ENCODE results near the gene NLRC3. TPM values are rescaled to one million over a fixed set of nuclear protein-coding genes. Genes with fewer than 3 reads are reported as not detected.

NLRC3 gene
- total RNA-seq, 1 experiment from 2014 or later = 0.26 TPM

DNA sequence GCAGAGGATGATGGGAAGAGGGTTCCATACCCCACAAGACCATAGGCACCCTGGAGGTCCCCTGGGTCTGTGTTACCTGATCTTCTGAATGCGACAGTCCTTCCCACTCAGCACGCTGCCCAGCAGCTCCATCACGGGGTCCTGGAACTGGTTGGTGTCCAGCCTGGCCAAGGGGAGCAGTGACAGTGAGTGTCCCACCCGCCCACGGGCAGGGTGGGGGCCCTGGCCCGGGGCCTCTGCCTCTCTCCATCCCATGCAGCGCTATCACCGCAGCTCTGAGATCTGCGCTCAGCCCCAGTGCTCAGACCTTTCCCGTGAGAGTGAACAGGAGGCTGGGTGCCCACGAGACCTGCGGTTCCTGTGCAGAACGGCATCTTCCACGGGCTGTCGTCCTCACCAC is 15.6 kb downstream of the NLRC3 start:
- Histone ChIP-seq H3K27ac (ENCODE audit: low read length) (no peak overlapping the region), H3K4me1 (ENCODE audit: control insufficient read depth, insufficient read depth, low read length) (no peaks in the 10 kb centered on the region), H3K27me3 (ENCODE audit: control insufficient read depth, insufficient read depth, low read length) (no peaks in the 10 kb centered on the region), H3K36me3 (ENCODE audit: control insufficient read depth, insufficient read depth, low read length) (no peaks in the 10 kb centered on the region), H3K9me3 (ENCODE audit: control insufficient read depth, insufficient read depth, low read depth, low read length) (no peaks in the 10 kb centered on the region), H3K4me3 (ENCODE audit: low read depth in 2 of 2, low read length in 2 of 2) (no peak overlapping the region)
- intact Hi-C loops (cut with micrococcal nuclease; ENCODE audit: unreplicated experiment) (no loop called here), in situ Hi-C loops (cut with HindIII; ENCODE audit: low pct_unique_long_range_greater_than_20kb, low sequenced_read_pairs) (no loop called here)
- DNase-seq (ENCODE audit: low read depth, low spot score) = no peak
- ATAC-seq = no peak
- POLR2A ChIA-PET = no interaction called here
- CTCF ChIA-PET = no interaction called here
- no TSS peak for BruUV-seq (replicated peaks)
- TF ChIP-seq TCF7L2 (IDR thresholded peaks at IDR 0.05; ENCODE audit: low read depth, low read length) = no peak
- TF ChIP-seq SIN3A (IDR thresholded peaks at IDR 0.05; ENCODE audit: borderline replicate concordance, insufficient read depth, low read depth, low read length) = no peak
- TF ChIP-seq REST (IDR thresholded peaks at IDR 0.05; ENCODE audit: insufficient read depth in 1 of 2, low read depth in 2 of 2, low read length in 1 of 2) = no peak
- TF ChIP-seq CTCF (IDR thresholded peaks at IDR 0.05) = no peak
- no peak for TF ChIP-seq POLR2AphosphoS5 (IDR thresholded peaks at IDR 0.05; ENCODE audit: low read depth, low read length)

DNA sequence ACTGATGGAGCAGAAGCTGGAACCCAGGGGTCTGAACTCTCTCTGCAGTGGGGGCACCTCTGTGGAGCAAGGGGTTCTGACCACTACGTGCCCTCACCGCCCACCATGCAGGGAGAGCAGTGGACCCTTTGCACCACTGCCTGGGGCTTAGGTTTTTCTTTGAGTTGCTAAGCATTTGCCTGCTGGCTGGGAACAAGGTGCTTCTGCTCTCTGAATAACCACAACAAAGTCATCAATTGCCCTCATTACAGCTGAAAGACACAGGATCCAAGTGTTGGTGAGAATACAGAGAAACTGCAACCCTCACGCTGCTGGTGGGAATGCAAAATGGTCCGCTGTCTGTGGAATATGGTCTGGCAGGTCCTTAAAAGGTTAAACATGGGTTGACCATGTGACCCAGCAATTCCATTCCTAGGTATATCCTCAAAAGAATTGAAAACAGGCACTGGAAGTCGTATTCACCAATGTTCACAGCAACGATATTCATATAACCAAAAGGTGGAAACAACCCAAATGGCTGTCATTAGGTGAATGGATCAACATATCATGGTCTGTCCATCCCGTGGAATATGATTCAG is 22.8 kb downstream of the NLRC3 start:
- intact Hi-C loops (cut with micrococcal nuclease; ENCODE audit: unreplicated experiment) = no loop called here
- DNase-seq (ENCODE audit: low read depth, low spot score) = no peak
- H3K27me3 ChIP-seq (ENCODE audit: control insufficient read depth, insufficient read depth, low read length) = no peaks in the 10 kb centered on the region
- H3K4me1 ChIP-seq (ENCODE audit: control insufficient read depth, insufficient read depth, low read length) = no peaks in the 10 kb centered on the region
- no peaks in the 10 kb centered on the region for H3K9me3 ChIP-seq (ENCODE audit: control insufficient read depth, insufficient read depth, low read depth, low read length)
- ATAC-seq = no peak
- no peaks in the 10 kb centered on the region for H3K36me3 ChIP-seq (ENCODE audit: control insufficient read depth, insufficient read depth, low read length)
- CTCF ChIA-PET = no interaction called here
- no peak overlapping the region for H3K4me3 ChIP-seq (ENCODE audit: low read depth in 2 of 2, low read length in 2 of 2)
- BruUV-seq (replicated peaks) = no TSS peak
- no peak overlapping the region for H3K27ac ChIP-seq (ENCODE audit: low read length)
- POLR2A ChIA-PET = no interaction called here
- in situ Hi-C loops (cut with HindIII; ENCODE audit: low pct_unique_long_range_greater_than_20kb, low sequenced_read_pairs) = no loop called here
- TF ChIP-seq SIN3A (IDR thresholded peaks at IDR 0.05; ENCODE audit: borderline replicate concordance, insufficient read depth, low read depth, low read length) = no peak
- TF ChIP-seq POLR2AphosphoS5 (IDR thresholded peaks at IDR 0.05; ENCODE audit: low read depth, low read length) = no peak
- no peak for TF ChIP-seq CTCF (IDR thresholded peaks at IDR 0.05)

Measured in Panc1 (cell line).